SK-N-MC (cell line): ENCODE measurements around the gene SGMS1.

Experiments
- EZH2 ChIP-seq: fragments of 200-600 bp; sonication (generic); IDR thresholded peaks from one replicate; pipeline ENCODE4 v1.6.1; 2017; ENCODE audit warnings: antibody characterized with exemption
- FOXP2 ChIP-seq: optimal IDR thresholded peaks from 2 replicates; pipeline ENCODE3; 2011; ENCODE audit warnings: mild to moderate bottlenecking, moderate library complexity; ENCODE audit not compliant: insufficient read depth; ENCODE audit errors: extremely low read length, control extremely low read depth
- POLR2AphosphoS5 ChIP-seq: IDR thresholded peaks from 2 replicates; pipeline ENCODE4 v1.6.1; 2012; ENCODE audit warnings: mild to moderate bottlenecking, low read depth, low read length, borderline replicate concordance

- TF ChIP-seq EZH2 (no peak), POLR2AphosphoS5 (no peak), FOXP2 (no peak)
Observed at GRCh38 chr10:50393784-50394467, 229.8 kb downstream of the SGMS1 start.
